ENCODE results near the gene LRRC52.
"Not testable (repeated sequence)": the region's sequence is repeated elsewhere in the genome, so short reads cannot be mapped to it uniquely, and the experiment has no call there.

LRRC52 gene

DNA sequence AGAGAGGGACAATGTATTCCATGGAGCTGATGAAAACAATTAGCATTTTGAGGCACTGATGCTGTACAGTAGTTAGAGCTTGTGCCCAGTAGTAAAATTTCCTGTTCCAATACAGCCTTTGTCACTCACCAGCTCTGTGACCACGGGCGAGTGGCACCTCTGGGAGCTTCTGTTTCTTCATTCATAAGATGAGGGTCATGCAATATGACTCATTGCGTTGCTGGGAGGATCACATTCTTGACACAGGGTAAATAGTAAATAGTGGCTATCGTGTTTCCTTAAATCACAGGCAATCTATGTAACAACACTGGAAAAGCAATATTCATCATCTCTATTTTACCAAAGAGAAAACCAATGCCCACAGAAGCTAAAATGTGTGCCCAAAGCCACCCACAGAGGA, 4.5 kb upstream of the LRRC52 start:
- no peak for DNase-seq

DNA sequence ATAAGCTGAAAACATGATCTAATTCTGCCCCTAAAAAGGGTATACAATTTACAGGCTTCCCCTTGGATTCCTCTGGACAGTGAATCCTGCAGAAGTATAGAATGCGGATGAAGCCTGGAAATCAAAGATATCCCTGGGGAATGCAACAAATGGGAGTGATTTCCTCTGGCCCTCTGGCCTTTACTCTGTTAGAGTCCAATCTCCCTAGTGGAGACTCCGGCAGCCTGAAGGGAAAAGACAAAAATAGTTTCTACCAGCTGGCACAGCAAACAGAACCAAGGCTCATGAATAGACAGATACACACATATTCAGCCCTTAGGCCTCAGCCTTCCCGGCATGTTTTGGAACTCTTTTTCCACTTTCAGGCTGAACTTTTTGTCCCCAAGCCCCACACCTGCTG, 3.9 kb upstream of the LRRC52 start:
- no peak for DNase-seq

DNA sequence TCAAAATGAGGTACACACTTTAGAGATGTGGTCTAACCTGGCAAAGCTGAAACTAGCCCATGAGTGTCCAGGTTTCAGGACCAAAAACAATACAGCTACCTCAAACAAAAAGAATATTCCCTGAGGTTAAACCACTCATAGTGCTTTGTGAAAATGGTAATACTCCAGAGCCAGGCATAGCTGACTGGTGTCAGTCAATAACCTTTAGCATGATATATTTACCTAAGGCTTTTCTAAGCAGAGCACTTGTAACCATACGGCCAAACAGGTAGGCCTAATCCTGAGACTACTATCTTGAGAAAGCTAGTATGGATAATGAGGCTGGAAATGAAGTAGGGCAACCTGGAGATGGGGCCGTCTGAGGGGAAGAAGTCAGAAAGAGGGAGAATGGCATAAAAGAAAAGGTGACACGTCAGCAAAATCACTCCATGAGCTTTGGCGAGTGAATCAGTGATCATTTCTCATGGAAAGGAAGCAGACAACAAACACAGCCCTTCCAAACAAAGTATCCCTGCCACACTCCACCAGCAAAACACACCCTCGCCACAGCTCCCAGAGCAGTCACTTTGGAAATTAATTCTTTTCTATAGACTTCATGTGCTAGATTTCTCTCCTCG, 1.7 kb upstream of the LRRC52 start:
- no peak for DNase-seq

DNA sequence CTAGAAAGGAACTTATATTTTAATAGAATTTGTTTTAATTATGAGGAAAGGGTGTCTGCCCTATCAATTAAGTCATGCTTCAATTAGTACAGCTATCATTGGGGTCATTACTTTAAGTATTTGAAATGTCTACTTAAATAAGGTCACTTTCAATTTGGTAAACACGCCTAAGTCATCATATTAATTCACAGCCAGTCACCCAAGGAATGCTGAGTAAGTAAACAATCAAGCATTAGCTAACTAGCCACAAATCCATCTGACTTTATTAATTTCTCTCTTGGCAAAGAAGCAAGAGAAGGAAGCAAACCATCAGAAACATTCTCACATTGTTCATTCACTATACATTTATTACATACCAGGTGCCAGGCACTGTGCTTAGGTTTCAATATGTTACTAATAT, 1.2 kb upstream of the LRRC52 start:
- no peak for DNase-seq

DNA sequence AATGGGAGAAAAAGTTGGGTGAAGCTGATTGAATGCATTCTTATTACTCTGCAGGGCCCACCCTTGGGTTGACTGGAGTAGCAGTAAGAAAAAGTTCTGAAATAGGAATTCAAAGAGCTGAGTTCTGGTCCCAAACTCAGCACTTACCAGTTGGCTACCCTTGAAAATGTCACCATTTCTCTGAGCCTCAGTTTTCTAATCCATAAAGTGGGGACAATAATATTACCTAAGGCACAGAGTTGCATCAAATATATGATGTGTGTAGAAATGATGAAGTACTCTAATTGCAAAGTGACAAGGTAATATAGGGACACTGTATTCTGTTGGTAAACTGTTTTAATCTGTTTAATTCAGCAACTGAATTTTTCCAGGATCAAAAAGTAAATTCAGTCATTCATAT, 1.2 kb downstream of the LRRC52 start:
- no peak for DNase-seq

DNA sequence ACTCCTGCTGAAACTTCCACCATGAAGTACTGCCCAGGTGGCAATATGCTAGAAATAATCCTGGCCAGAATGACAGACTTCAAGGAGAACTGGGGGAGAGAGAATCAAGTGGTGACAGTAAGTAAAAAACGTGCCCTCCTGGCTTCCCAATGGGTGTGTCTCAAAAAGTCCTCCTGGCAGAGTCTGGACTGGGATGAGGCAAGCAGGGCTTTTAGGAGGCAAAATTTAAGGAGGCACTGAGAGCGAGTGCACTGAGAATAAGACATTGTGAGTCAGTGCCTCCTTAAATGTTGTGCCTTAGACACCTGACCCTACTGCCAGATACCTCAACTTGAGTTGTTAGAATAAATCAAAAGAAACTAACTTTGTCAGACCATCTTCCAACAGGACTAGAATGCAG, 2.2 kb downstream of the LRRC52 start:
- DNase-seq = no peak

DNA sequence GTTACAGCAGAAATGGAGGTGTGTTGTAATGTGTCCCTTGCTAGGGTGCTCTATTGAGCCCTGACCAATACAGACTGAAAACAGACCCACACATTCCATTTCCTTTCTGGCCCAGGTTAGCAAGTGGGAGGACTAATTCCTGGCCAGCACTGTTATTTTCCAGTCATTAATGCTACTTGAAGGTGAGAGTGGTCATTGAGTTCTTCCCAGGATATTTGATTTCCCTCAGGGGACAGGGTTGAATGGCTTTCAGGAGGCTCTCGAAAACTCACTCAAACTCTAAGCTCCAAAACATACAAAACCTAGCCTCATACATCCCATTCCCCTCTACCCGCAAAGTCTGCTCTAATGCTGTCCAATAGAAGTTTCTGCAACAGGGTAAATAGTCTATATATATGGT, 6.2 kb downstream of the LRRC52 start:
- no peak for DNase-seq

DNA sequence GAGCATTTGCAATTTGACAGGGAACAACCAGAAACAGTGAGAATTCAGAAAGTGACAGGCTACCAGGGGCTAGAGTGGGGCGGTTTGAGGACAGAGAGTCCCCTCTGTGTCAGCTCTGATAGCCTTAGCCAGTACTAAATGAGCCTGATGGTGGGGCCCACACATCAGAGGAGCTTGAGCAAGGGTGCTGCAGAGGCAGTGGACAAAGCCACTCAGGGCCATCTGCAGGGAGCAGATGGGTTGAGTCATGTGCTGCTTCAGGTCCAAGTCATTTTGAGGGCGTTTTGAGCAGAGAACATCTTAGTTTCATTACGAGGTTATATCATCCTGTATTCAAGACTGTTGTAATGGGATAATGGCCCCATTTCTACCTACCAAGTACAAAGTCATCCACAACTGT, 7.7 kb downstream of the LRRC52 start:
- DNase-seq = no peak

DNA sequence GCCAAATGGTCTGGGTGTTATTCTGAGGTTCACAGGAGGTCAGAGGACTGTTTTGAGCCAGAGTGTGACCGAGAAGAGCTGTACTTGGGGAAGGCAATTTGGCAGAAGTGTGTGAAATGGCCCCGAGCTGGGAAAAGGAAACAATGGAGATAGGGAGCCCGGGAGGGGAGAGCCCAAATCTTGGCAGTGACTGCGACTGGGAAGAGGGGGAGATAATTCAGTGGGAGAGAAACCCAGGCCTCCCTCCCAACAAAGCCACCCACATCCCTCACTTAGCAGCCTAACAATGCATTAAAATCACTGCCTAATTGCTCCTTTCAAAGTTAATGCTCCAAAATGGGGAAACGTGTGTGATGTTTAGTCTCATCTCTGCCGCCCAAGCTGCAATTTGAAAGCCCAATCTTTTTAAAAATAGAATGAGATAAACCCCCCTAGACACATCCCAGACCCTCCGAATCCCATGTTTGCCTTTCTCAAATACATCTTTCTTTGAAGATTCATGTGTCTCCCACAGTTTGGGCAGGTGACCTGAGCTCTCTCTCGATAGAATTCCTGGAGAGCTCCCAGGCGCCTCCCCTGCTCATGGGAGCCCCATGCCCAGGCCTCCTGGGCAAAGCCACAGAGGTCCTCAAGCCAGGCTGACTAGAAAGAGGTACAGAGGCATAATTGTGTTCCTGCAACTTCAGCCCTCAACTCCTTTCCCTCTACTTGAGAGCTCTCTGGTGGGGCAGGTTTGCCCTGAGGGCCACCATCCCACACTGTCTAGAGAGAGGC, 17.3 kb downstream of the LRRC52 start:
- DNase-seq = no peak

DNA sequence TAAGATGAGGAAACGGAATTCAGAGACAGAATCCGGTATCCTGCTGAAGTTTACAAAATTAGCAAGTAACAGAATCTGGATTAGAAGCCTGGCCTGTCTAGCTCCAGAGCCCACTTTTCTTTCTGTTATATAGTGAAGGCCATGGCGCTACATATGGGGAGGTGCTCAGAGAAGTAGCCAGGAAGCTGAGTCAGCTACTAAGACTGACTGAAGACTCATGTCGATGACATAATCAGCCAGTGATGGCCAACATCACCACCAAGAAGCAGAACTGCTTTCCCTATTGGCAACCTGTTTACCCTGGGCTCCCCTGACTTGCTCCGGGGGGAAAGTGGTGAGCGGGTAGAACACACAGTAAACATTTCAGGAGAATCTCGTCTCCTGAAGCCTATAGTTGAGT, 18.8 kb downstream of the LRRC52 start:
- DNase-seq = no peak

DNA sequence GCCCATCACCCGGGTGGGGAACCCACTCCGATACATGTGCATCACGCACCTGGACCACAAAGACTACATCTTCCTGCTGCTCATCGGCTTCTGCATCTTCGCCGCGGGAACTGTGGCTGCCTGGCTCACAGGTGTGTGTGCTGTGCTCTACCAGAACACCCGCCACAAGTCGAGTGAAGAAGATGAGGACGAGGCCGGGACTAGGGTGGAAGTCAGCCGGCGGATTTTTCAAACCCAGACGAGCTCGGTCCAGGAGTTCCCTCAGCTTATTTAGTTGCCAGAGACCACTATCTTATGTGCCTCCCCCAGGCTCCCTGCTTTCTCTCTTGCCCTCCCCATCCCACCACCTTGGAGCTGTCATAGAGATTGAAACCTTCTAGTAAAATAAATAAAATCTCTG, 19.8 kb downstream of the LRRC52 start:
- DNase-seq = no peak

DNA sequence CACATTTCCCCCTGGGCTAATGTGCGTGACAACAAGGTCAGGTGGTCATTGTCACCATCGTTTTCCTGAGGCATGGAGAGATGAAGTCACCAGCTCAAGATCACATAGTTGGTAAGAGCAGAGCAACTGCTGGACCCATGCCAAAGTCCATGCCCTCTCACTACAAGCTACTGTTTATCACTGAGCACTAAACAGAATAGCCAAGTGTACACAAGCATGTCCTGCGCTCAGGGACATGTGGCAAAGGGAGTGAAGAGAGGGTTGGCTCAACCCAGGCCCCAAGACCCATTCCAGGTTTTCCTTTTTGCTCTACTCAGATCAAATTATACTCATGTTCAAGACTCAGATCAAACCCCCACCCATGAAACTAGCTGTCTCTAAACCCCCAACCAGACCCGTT, 20.8 kb downstream of the LRRC52 start:
- no peak for DNase-seq

DNA sequence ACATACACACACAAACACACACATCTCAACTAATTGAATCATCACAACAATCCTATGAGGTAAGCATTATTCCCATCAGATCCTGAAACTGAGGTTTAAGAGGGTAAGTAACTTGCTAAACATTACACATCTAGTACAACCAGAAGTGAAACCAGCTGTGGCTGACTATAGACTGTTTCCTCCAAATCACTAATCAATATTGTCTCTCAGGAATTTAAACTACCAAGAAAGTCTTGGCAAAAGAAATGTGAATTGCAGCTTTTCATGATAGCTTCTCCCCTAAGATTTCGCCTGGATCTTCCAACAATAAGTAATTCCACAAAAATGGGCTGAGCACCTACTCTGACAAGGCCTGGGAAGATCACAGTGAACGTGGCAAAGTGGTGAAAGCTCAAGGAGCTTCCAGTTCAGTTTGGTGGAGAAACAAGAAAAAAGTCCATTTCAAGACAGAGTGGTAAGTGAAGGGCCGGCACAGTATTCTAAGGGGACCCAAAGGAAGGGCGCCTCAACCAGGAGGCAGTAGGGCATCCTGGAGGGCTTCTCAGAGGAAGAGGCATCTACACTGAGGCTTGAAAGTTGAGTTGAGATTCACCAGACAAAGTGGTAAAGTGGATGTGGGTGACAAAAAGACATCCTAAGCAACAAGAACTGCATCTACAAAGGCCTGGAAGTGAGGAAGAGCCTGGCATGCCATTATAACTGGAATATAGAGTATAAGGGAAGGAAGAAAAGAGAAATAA, 22.1 kb downstream of the LRRC52 start:
- DNase-seq = no peak

DNA sequence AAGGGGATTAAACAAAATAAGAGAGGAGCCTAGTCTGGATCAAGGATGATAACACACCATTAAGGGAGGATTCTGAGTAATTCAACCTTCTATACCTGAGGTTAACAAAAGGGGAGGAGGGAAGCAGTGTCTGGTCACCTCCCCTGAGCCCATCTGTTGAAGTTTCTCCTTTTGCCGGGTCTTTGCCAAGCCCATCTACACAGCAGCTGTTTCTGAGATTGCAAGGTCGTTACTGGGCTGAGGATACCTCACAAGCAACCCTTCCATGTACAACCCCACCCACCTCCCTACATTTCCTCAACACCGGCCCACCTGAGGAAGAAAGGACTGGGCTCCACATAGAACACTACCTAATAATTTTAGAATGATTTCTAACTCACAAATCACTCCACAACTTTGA, 26.3 kb downstream of the LRRC52 start:
- no peak for DNase-seq

DNA sequence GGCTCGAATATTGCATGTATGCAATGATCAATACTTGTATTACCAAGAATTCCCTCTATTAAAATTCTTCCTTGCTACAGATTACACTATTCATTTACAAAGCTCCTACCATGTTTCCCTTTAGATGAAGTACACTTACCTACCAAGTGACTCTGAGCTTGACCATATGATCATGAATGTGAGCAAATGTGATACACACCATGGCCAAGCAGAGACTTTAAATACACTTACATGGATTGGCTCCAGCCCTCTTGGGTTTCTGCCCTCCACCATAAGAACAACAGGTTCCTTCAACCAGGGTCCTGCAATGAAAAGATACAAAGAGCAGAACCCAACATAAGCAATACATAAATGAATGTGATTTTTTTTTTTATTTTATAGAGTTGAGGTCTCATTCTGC, 30.0 kb downstream of the LRRC52 start:
- no peak for DNase-seq

DNA sequence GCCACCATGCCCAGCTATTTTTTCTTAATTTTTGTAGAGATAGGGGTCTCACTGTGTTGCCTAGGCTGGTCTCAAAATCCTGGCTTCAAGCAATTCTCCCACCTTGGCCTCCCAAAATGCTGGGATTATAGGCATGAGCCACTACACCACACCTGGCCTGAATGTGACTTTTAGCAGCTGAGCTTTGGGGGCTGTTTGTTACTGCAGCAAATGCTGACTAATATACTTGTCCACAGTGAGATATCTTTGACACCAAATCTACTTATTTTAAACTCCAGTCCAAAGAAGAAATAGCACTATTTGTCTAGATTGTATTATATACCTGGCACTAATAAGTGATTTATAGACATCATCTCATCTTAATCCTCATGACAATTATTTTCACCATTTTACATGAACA, 30.5 kb downstream of the LRRC52 start:
- DNase-seq = no peak

DNA sequence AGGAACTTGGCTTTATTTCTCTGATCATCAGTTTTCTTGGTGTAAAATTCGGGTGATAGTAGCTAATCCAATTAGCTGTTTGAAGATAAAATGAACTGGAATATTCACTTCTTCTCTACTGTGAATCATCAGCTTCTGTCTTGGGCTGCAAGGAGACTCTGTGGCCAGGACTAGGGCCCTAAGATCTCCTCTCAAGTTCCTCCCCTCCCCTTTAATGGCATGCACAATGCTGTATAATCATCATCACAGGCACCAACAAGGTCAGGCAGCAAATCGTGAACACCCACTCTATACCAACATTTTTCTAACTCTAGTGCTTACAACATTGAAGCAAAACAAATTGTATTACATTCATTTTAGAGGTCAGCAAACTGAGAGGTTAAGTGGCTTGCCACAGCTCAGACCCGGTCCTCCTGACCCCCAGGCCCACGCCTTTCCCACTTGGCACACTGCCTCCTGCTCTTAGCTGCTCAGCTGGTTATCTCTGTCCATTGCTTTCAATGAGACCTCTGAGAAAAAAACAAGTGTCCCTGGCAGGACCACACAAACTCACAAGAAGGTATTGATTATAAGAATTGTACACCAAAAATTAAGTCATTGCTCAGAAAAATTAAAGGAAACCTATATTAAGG, 31.8 kb downstream of the LRRC52 start:
- DNase-seq = no peak

DNA sequence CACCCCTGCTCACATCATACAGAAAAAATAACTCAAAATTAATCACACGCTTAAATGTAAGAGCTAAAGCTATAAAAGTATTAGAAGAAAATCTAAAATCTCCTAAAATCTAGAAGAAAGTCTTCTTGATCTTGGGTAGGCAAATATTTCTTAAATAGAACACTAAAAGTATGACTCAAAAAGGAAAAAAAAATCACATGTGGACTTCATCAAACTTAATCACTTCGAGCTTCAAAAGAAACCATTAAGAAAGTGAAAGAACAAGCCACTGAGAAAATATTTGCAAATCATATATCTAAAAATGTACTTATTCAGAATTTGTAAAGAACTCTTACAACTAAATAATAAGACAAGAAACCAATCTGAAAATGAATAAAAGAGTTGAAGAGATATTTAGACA, 32.7 kb downstream of the LRRC52 start:
- DNase-seq = no peak

DNA sequence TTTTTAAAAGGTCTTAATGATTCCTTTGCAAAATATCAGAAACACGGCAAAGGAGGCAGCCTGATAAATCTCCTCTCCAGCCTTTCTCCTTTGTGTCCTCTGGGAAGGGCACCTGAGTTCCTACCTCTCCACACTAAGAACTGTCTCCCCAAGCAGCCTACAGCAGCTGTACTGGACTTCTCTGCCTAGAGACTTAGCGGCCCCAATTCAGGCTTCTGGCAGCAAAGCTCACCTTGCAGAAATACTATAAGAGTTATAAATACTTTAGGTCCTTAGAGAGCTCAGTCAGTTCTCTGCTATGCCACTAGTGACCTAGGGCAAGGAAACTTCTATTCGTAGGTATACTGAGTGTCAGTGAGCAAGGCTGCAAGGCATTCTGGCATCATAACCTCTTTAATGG, 33.9 kb downstream of the LRRC52 start:
- DNase-seq = no peak

DNA sequence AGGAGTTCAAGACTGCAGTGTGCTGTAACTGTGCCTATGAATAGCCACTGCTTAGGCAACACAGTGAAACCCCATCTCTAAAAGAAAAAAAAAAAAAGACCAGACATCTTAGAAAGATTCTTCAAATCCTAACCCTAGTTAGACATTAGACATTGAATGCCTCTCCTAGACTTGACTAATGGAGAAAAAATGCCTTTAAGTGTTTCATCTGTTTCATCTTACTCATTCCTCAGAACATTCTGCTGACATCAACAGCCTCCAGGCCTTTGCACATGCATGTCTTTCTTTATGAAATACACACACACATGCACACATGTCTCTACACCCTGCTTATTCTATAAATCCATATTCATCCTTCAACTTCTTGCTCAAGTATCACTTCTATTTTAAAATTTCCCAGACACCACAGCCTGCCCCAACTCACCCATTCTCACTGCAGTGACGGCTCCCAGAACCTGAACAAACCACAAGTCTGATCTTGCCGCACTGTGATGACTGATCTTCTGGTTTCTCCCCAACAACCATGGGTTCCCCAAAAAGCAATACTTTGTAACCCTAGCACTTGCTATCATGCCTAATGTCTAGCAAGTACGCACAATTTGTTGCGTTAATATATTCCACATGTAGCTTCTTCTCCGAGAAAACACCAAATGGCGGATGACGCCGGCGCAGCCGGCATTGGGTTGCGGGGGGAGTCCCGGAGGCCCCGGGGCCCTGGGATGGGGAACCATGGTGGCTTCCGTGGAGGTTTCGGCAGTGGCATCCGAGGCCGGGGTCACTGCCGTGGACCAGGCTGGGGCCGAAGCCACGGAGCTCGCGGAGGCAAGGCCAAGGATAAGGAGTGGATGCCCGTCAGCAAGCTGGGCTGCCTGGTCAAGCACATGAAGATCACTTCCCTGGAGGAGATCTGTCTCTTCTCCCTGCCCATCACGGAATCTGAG, 37.4 kb downstream of the LRRC52 start:
- no peak for DNase-seq

DNA sequence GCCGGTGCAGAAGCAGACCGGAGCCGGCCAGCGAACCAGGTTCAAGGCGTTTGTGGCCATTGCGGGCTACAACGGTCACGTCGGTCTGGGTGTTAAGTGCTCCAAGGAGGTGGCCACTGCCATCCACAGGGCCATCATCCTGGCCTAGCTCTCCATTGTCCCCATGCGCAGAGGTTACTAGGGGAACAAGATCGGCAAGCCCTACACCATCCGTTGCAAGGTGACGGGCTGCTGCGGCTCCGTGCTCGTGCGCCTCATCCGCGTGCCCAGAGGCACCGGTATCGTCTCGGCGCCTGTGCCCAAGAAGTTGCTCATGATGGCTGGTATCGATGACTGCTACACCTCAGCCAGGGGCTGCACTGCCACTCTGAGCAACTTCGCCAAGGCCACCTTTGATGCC, 38.1 kb downstream of the LRRC52 start:
- no peak for DNase-seq

DNA sequence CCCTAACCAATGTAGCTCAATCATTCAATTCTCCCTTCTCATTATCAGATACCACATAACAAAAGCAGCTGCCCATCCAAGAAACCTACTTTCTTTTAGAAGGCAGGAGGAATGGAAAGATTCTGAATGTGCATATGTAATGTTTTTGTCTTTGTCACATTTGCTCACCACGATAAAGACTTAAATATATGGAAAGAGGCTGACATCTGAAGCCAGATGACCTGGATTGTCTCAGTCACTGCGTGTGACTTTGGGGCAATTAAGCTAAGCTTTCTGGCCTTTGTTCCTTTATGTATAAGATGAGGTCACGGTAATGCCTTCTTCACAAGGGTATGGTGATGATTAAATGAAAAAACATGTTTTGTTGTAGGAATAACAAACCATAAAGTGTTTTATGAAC, 42.6 kb downstream of the LRRC52 start:
- DNase-seq = no peak

DNA sequence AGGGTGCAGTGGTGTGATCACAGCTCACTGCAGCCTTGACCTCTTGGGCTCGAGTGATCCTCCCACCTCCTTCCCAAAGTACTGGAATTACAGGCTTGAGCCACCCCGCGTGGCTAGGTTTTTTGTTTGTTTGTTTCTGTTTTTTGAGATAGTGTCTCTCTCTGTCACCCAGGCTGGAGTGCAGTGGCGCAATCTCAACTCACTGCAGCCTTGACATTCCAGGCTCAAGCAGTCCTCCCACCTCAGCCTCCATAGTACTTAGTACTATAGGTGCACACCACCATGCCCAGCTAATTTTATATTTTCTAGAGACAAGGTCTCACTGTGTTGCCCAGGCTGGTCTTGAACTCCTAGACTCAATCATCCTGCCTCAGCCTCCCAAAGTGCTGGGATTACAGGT, 47.6 kb downstream of the LRRC52 start:
- DNase-seq = not testable (repeated sequence)
